ENCODE measurements around the gene SNW1. TPM values are rescaled to one million over a fixed set of nuclear protein-coding genes. Genes with fewer than 3 reads are reported as not detected.

The SNW1 gene
- total RNA-seq, 1 donor from 2014 or later: 78.5 TPM

DNA sequence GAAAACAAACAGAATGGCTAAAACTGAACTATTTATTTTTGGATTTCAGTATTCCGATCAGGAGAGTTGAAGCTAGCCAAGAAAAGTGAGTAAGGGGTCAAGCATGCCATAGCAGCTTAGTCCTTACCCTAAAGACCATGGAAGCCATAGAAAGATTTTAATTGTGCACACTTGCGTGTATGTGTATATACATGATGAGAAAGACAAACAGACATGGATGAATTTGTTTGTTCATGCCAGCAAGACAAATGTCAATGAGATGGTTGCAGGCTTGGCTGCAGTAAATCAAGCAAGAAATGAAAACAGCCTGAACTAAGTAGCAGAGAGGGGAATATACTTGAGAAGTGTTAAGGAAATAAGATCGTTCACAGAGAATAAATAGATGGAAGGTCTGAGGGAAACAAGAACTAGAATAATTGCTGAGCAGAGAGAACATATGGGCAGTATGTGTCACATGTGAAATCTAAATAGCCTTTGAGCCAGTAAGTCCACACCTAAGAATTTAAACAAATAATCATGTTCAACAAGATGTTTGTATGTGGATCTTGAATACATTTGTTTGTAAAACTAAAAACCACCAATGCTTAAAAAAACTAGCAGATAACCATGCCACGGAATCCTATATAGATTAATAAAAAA, 14.8 kb downstream of the SNW1 start:
- H3K27ac Mint-ChIP-seq: peak overlapping the region; percentile 2
- H3K27me3 Mint-ChIP-seq: no peaks in the 10 kb centered on the region
- no peak for TF ChIP-seq CTCF (IDR thresholded peaks at IDR 0.05; ENCODE audit: unreplicated experiment)
- no peak overlapping the region for H3K4me3 Mint-ChIP-seq (ENCODE audit: low read depth)
- H3K36me3 Mint-ChIP-seq (ENCODE audit: insufficient read depth): peaks cover 38% of the 10 kb centered on the region
- no peak for DNase-seq (ENCODE audit: low spot score, unreplicated experiment)
- peaks cover 7% of the 10 kb centered on the region for H3K9me3 Mint-ChIP-seq (ENCODE audit: low read depth)
- H3K4me1 Mint-ChIP-seq (ENCODE audit: low read depth): peaks cover 6% of the 10 kb centered on the region

DNA sequence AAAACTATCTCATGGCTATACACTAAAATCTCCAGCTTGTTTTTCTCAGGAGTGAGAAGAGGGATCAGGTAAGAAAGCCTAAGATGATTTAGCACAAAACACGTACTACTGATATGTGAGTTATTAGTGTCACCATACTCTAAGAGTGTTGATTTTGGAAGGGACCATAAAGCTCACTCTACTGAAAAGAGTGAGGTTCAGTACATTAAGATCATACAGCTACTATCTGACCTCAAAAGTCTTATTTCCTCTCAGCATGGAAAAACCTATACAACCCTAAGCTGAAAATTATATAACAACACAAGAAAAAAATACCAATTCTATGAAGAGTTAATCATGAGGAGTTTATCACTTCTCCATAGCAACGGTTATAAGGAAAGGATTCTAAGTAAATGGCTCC, 19.5 kb downstream of the SNW1 start:
- H3K36me3 Mint-ChIP-seq (ENCODE audit: insufficient read depth): peaks cover 18% of the 10 kb centered on the region

GRCh38 chr14:77738559-77739250, 22.3 kb downstream of the SNW1 start:
- H3K9me3 Mint-ChIP-seq (ENCODE audit: low read depth): no peaks in the 10 kb centered on the region
- no peak for TF ChIP-seq CTCF (IDR thresholded peaks at IDR 0.05; ENCODE audit: unreplicated experiment)
- no peaks in the 10 kb centered on the region for H3K4me1 Mint-ChIP-seq (ENCODE audit: low read depth)
- DNase-seq (ENCODE audit: low spot score, unreplicated experiment): no peak
- H3K36me3 Mint-ChIP-seq (ENCODE audit: insufficient read depth): peaks cover 16% of the 10 kb centered on the region
- no peak overlapping the region for H3K4me3 Mint-ChIP-seq (ENCODE audit: low read depth)
- peak overlapping the region; percentile 10 for H3K27ac Mint-ChIP-seq
- H3K27me3 Mint-ChIP-seq: no peaks in the 10 kb centered on the region

More for the DNA sequence above, 19.5 kb downstream of the SNW1 start:
- no peak for DNase-seq (ENCODE audit: low spot score, unreplicated experiment)
- no peak overlapping the region for H3K27ac Mint-ChIP-seq
- no peak overlapping the region for H3K4me3 Mint-ChIP-seq (ENCODE audit: low read depth)
- peaks cover 6% of the 10 kb centered on the region for H3K4me1 Mint-ChIP-seq (ENCODE audit: low read depth)
- TF ChIP-seq CTCF (IDR thresholded peaks at IDR 0.05; ENCODE audit: unreplicated experiment): no peak
- H3K9me3 Mint-ChIP-seq (ENCODE audit: low read depth): peaks cover 3% of the 10 kb centered on the region
- H3K27me3 Mint-ChIP-seq: no peaks in the 10 kb centered on the region

- H3K9me3 Mint-ChIP-seq (ENCODE audit: low read depth): no peaks in the 10 kb centered on the region
- DNase-seq (ENCODE audit: low spot score, unreplicated experiment): no peak
- TF ChIP-seq CTCF (IDR thresholded peaks at IDR 0.05; ENCODE audit: unreplicated experiment): no peak
- no peaks in the 10 kb centered on the region for H3K27me3 Mint-ChIP-seq
- H3K4me1 Mint-ChIP-seq (ENCODE audit: low read depth): no peaks in the 10 kb centered on the region
- no peak overlapping the region for H3K4me3 Mint-ChIP-seq (ENCODE audit: low read depth)
- peaks cover 25% of the 10 kb centered on the region for H3K36me3 Mint-ChIP-seq (ENCODE audit: insufficient read depth)
- H3K27ac Mint-ChIP-seq: no peak overlapping the region
These were observed 29.9 kb downstream of the SNW1 start for GRCh38 chr14:77730976-77731497.

DNA sequence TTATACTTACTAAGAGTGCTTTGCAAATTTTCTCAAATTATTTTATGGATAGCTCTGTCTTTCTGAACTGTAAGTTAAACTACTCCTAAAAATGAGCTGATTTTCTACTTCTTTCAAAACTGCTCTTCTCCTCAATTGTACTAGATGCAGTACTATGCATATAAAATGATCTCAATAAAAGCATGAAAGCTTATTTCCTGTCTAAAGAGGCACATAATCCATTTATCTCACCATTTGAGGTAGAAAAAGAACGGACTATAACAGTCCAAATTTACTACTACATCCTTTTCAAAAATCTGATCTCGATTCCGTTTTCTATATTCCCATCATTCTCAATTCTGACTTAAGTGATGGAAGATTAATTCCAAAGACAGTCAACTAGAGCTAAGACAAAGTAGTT, 38.7 kb downstream of the SNW1 start:
- no peak for TF ChIP-seq CTCF (IDR thresholded peaks at IDR 0.05; ENCODE audit: unreplicated experiment)
- Mint-ChIP-seq H3K27me3 (no peaks in the 10 kb centered on the region), H3K4me1 (ENCODE audit: low read depth) (no peaks in the 10 kb centered on the region), H3K36me3 (ENCODE audit: insufficient read depth) (peaks cover 40% of the 10 kb centered on the region), H3K4me3 (ENCODE audit: low read depth) (no peak overlapping the region), H3K9me3 (ENCODE audit: low read depth) (no peaks in the 10 kb centered on the region), H3K27ac (no peak overlapping the region)
- DNase-seq (ENCODE audit: low spot score, unreplicated experiment): no peak
